B cell (primary cell): ENCODE measurements around the gene EPHB1. TPM values are rescaled to one million over a fixed set of nuclear protein-coding genes. Genes with fewer than 3 reads are reported as not detected.

Experiments
- ATAC-seq: fragments of 200-7000 bp; cut with Tn5 transposase; one replicate; pipeline ENCODE4 v1.10.0; 2021; ENCODE audit warnings: low read depth, mild to moderate bottlenecking, moderate number of reproducible peaks, moderate library complexity
- CTCF ChIA-PET: fragments of 350-600 bp; sonication (Branson Sonifier 250); formaldehyde crosslinking; loops from one replicate; lab custom pipeline; 2021; ENCODE audit warnings: antibody characterized with exemption, inconsistent platforms; lab: Charles Lee
- POLR2A ChIA-PET: fragments of 350-600 bp; sonication (Branson Sonifier 250); formaldehyde crosslinking; loops from one replicate; lab custom pipeline; 2021; ENCODE audit warnings: antibody characterized with exemption; lab: Charles Lee
- DNase-seq: peaks from one replicate; pipeline ENCODE4 v3.0.0; 2013
- H2AFZ ChIP-seq: 2 replicates; pipeline ENCODE4 v1.6.1; 2012; ENCODE audit warnings: mild to moderate bottlenecking, low read depth, low read length; ENCODE audit not compliant: insufficient read depth, poor library complexity, severe bottlenecking
- H3K27ac ChIP-seq, 2 donors: 1 replicate in 1 of 2; 2 replicates in 1 of 2; pipeline ENCODE4 v1.5.1; 2012 to 2013; ENCODE audit warnings: low read length in 2 of 2, mild to moderate bottlenecking in 2 of 2, moderate library complexity in 1 of 2
- H3K27me3 ChIP-seq, 4 experiments: fragments of 200-600 bp in 1 of 4; sonication (generic) in 1 of 4; replicated peaks in 1 of 4; 1 replicate in 2 of 4; 2 replicates in 2 of 4; pipeline versions ENCODE4 v1.6.1 to v1.7.0; 2013 to 2016; ENCODE audit warnings: low read length in 3 of 4, mild to moderate bottlenecking in 2 of 4, mixed read lengths in 1 of 4, moderate library complexity in 1 of 4; ENCODE audit not compliant: insufficient read depth in 4 of 4, control insufficient read depth in 3 of 4; ENCODE audit errors: control extremely low read depth in 1 of 4
- H3K36me3 ChIP-seq, 2 experiments: replicated peaks in 1 of 2; 1 replicate in 1 of 2; 2 replicates in 1 of 2; pipeline versions ENCODE4 v1.6.1 to v1.7.1; 2013; ENCODE audit warnings: low read length in 1 of 2; ENCODE audit not compliant: insufficient read depth in 2 of 2, control insufficient read depth in 1 of 2; ENCODE audit errors: control extremely low read depth in 1 of 2, extremely low read depth in 1 of 2
- H3K4me1 ChIP-seq, 2 donors: fragments of 200-600 bp in 1 of 2; sonication (generic) in 1 of 2; 1 replicate in 1 of 2; 2 replicates in 1 of 2; pipeline versions ENCODE4 v1.5.1 to v1.6.1; 2013 to 2017; ENCODE audit warnings: low read length in 2 of 2; ENCODE audit not compliant: control insufficient read depth in 2 of 2, insufficient read depth in 2 of 2
- H3K4me2 ChIP-seq: replicated peaks from 2 replicates; pipeline ENCODE3; 2012; ENCODE audit warnings: mild to moderate bottlenecking, low read depth, low read length; ENCODE audit not compliant: poor library complexity, severe bottlenecking
- H3K4me3 ChIP-seq, 5 experiments: fragments of 200-600 bp in 1 of 5; sonication (generic) in 1 of 5; 1 replicate in 3 of 5; 2 replicates in 2 of 5; pipeline versions ENCODE4 v1.5.1 to v1.7.0; 2011 to 2016; ENCODE audit warnings: low read length in 4 of 5, mild to moderate bottlenecking in 4 of 5, low read depth in 2 of 5, control low read depth in 1 of 5, moderate library complexity in 1 of 5; ENCODE audit not compliant: insufficient read depth in 1 of 5; ENCODE audit errors: control extremely low read depth in 1 of 5, extremely low read depth in 1 of 5
- H3K79me2 ChIP-seq: fragments of 200-600 bp; sonication (generic); one replicate; pipeline ENCODE4 v1.6.0; 2016; ENCODE audit warnings: low read length; ENCODE audit not compliant: control insufficient read depth, insufficient read depth
- H3K9ac ChIP-seq: fragments of 200-600 bp; sonication (generic); 2 replicates; pipeline ENCODE4 v1.6.1; 2017; ENCODE audit warnings: mild to moderate bottlenecking, low read length, moderate library complexity
- H3K9me3 ChIP-seq, 3 donors: one replicate each; pipeline versions ENCODE4 v1.6.1 to v1.7.1; 2013; ENCODE audit warnings: low read length in 2 of 3; ENCODE audit not compliant: control insufficient read depth in 2 of 3, insufficient read depth in 1 of 3; ENCODE audit errors: control extremely low read depth in 1 of 3
- H4K20me1 ChIP-seq: 2 replicates; pipeline ENCODE4 v1.6.0; 2012; ENCODE audit warnings: mild to moderate bottlenecking, low read length; ENCODE audit not compliant: insufficient read depth, control insufficient read depth, poor library complexity, severe bottlenecking
- H3K27ac Mint-ChIP-seq: one replicate; pipeline ENCODE4 v1.8.0; 2021; ENCODE audit warnings: mixed read lengths
- H3K27me3 Mint-ChIP-seq: one replicate; pipeline ENCODE4 v1.8.0; 2021; ENCODE audit warnings: mixed read lengths
- H3K4me1 Mint-ChIP-seq: one replicate; pipeline ENCODE4 v1.8.0; 2021; ENCODE audit warnings: mixed read lengths
- H3K4me3 Mint-ChIP-seq: one replicate; pipeline ENCODE4 v1.8.0; 2021; ENCODE audit warnings: mixed read lengths
- H3K9me3 Mint-ChIP-seq: one replicate; pipeline ENCODE4 v1.8.0; 2022; ENCODE audit warnings: mixed read lengths; ENCODE audit not compliant: insufficient read depth
- CTCF ChIP-seq: fragments of 200-600 bp; IDR thresholded peaks from one replicate; pipeline ENCODE4 v1.8.0; 2022; ENCODE audit warnings: antibody characterized with exemption, mild to moderate bottlenecking
- EZH2 ChIP-seq: IDR thresholded peaks from 2 replicates; pipeline ENCODE4 v1.6.1; 2012; ENCODE audit warnings: borderline replicate concordance, low read depth, mild to moderate bottlenecking, moderate library complexity, low read length; ENCODE audit not compliant: insufficient read depth, poor library complexity, severe bottlenecking
- WGBS: methylation state at CpG from one replicate; pipeline ENCODE4 v1.1.5; 2013; ENCODE audit warnings: missing lambda C conversion rate; ENCODE audit not compliant: insufficient coverage; 5-methylcytosine and 5-hydroxymethylcytosine counted together
- intact Hi-C: fragments of 100-400 bp; cut with micrococcal nuclease; formaldehyde crosslinking; loops from one replicate; pipeline ENCODE4 v1.10.0; 2022
- polyA plus RNA-seq: library from polyadenylated mRNA; depleted of rRNA; stranded (reverse); fragments of >200 nt; gene quantifications from 2 replicates; pipeline ENCODE4 v1.2.3, GENCODE V29; 2012
- total RNA-seq, 2 donors: library from RNA; stranded (reverse); fragments of 120-200 nt in 1 of 2; gene quantifications; 1 replicate in 1 of 2; 2 replicates in 1 of 2; pipeline versions ENCODE4 v1.2.3 to v1.2.4, GENCODE V29; 2013 to 2022

Gene EPHB1
- total and polyA plus RNA-seq, 2 donors (not counting 1 experiment from before 2014, with no cell fraction given), result 0.01 TPM; not detected in 1

DNA sequence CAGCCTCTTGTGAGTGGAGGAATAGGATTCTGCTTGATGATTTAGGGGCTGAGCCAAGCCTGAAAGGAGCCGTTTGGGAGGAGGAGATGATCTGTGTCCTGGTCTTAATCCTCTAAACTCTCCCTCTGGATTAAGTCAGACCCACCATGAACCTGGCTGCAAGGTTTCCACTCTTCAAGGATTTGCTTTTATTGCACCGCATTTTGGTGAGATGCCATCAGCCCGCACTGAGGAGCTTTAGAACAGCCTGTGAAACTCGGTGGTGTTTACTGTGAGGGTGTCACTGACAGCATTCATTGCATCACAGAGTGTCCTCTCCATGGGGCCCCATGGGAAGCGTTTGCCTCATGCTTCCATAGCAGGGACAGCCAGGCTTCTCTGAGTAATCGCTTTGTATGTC lies 59.2 kb downstream of the EPHB1 start:
- H3K4me1 ChIP-seq, result peaks cover 22 to 26% of the 10 kb centered on the region in 2 donors
- no peak overlapping the region for H2AFZ ChIP-seq
- no peak overlapping the region for H3K9ac ChIP-seq
- H3K4me2 ChIP-seq, result no peak overlapping the region
- peak overlapping the region; percentile 66 to 72 for H3K27ac ChIP-seq
- H4K20me1 ChIP-seq, result no peaks in the 10 kb centered on the region
- peaks cover 28% of the 10 kb centered on the region for H3K4me1 Mint-ChIP-seq
- ATAC-seq (no peak), DNase-seq (no peak)
- POLR2A ChIA-PET, result no interaction called here
- intact Hi-C loops, result no loop called here
- no peaks in the 10 kb centered on the region for H3K79me2 ChIP-seq
- peaks cover 4% of the 10 kb centered on the region for H3K27me3 Mint-ChIP-seq
- no peaks in the 10 kb centered on the region for H3K9me3 ChIP-seq
- TF ChIP-seq EZH2, result no peak
- TF ChIP-seq CTCF, result no peak
- no peak overlapping the region for H3K4me3 ChIP-seq
- no peak overlapping the region for H3K4me3 Mint-ChIP-seq
- WGBS, result 89% methylated on average over 6 of the region's 6 CpGs
- H3K9me3 Mint-ChIP-seq, result no peaks in the 10 kb centered on the region
- peak overlapping the region; percentile 75 for H3K27ac Mint-ChIP-seq
- H3K36me3 ChIP-seq, result no peaks in the 10 kb centered on the region
- CTCF ChIA-PET, result no interaction called here
- no peaks in the 10 kb centered on the region for H3K27me3 ChIP-seq

- no peaks in the 10 kb centered on the region for H3K79me2 ChIP-seq
- no peaks in the 10 kb centered on the region for H4K20me1 ChIP-seq
- peaks cover 21% of the 10 kb centered on the region for H3K4me1 Mint-ChIP-seq
- H3K36me3 ChIP-seq, result no peaks in the 10 kb centered on the region
- TF ChIP-seq EZH2, result no peak
- TF ChIP-seq CTCF, result no peak
- DNase-seq (no peak), ATAC-seq (no peak)
- peaks cover 21% of the 10 kb centered on the region in 2 donors for H3K4me1 ChIP-seq
- intact Hi-C loops, result no loop called here
- H3K27me3 ChIP-seq, result no peaks in the 10 kb centered on the region
- H3K27ac Mint-ChIP-seq, result no peak overlapping the region
- H3K27ac ChIP-seq, result no peak overlapping the region
- ChIA-PET CTCF (no interaction called here), POLR2A (no interaction called here)
- no peak overlapping the region for H3K4me3 Mint-ChIP-seq
- H3K27me3 Mint-ChIP-seq, result peaks cover 16% of the 10 kb centered on the region
- no peak overlapping the region for H3K4me3 ChIP-seq
- no peak overlapping the region for H2AFZ ChIP-seq
- no peaks in the 10 kb centered on the region for H3K9me3 ChIP-seq
- H3K4me2 ChIP-seq, result no peak overlapping the region
- H3K9me3 Mint-ChIP-seq, result no peaks in the 10 kb centered on the region
- 91% methylated on average over 5 of the region's 7 CpGs for WGBS
- no peak overlapping the region for H3K9ac ChIP-seq
Observed at GRCh38 chr3:134857356-134857755, 62.3 kb downstream of the EPHB1 start.
